ENCODE data around the gene ZNF414. TPM values are rescaled to one million over a fixed set of nuclear protein-coding genes. Genes with fewer than 3 reads are reported as not detected.

ZNF414 gene
- total and polyA plus RNA-seq, 2 experiments from 2014 or later: 50.7 to 64.2 TPM

GRCh38 chr19:8490873-8491272 is 23.1 kb downstream of the ZNF414 start:
- Histone ChIP-seq H3K27me3 (no peaks in the 10 kb centered on the region), H3K9me3 (ENCODE audit: low read depth) (no peaks in the 10 kb centered on the region), H3K4me1 (ENCODE audit: low read depth) (no peaks in the 10 kb centered on the region), H3K4me3 (no peak overlapping the region), H3K27ac (peak overlapping the region; percentile 48), H3K36me3 (peaks cover 30% of the 10 kb centered on the region)
- no peak for DNase-seq (ENCODE audit: low read depth in 1 of 2, low spot score in 1 of 2)
- TF ChIP-seq, protein P1, sequence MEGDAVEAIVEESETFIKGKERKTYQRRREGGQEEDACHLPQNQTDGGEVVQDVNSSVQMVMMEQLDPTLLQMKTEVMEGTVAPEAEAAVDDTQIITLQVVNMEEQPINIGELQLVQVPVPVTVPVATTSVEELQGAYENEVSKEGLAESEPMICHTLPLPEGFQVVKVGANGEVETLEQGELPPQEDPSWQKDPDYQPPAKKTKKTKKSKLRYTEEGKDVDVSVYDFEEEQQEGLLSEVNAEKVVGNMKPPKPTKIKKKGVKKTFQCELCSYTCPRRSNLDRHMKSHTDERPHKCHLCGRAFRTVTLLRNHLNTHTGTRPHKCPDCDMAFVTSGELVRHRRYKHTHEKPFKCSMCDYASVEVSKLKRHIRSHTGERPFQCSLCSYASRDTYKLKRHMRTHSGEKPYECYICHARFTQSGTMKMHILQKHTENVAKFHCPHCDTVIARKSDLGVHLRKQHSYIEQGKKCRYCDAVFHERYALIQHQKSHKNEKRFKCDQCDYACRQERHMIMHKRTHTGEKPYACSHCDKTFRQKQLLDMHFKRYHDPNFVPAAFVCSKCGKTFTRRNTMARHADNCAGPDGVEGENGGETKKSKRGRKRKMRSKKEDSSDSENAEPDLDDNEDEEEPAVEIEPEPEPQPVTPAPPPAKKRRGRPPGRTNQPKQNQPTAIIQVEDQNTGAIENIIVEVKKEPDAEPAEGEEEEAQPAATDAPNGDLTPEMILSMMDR (IDR thresholded peaks at IDR 0.05; ENCODE audit: low read depth, low read length): no peak

DNA sequence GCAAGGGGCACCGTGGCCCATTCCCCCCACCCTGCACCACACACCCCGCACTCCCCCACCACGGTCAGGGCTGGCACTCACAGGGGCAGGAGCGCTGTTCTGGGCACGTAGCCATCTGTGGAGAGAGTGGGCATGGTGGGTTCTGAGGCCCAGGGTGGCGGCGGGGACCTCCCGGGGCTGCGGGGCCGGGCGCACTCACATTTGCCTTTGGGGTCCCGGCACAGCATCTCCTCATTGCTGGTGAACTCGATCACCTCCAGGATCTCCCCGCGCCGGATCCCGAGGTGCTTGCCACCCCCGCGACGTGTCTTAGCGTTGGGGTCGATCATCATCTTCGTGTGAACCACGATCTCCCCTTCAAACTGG is 23.6 kb downstream of the ZNF414 start:
- DNase-seq (ENCODE audit: low read depth in 1 of 2, low spot score in 1 of 2): no peak
- Histone ChIP-seq H3K27me3 (no peaks in the 10 kb centered on the region), H3K9me3 (ENCODE audit: low read depth) (no peaks in the 10 kb centered on the region), H3K4me3 (no peak overlapping the region), H3K27ac (no peak overlapping the region), H3K4me1 (ENCODE audit: low read depth) (no peaks in the 10 kb centered on the region), H3K36me3 (peaks cover 32% of the 10 kb centered on the region)
- TF ChIP-seq, protein P1 (IDR thresholded peaks at IDR 0.05; ENCODE audit: low read depth, low read length): no peak

DNA sequence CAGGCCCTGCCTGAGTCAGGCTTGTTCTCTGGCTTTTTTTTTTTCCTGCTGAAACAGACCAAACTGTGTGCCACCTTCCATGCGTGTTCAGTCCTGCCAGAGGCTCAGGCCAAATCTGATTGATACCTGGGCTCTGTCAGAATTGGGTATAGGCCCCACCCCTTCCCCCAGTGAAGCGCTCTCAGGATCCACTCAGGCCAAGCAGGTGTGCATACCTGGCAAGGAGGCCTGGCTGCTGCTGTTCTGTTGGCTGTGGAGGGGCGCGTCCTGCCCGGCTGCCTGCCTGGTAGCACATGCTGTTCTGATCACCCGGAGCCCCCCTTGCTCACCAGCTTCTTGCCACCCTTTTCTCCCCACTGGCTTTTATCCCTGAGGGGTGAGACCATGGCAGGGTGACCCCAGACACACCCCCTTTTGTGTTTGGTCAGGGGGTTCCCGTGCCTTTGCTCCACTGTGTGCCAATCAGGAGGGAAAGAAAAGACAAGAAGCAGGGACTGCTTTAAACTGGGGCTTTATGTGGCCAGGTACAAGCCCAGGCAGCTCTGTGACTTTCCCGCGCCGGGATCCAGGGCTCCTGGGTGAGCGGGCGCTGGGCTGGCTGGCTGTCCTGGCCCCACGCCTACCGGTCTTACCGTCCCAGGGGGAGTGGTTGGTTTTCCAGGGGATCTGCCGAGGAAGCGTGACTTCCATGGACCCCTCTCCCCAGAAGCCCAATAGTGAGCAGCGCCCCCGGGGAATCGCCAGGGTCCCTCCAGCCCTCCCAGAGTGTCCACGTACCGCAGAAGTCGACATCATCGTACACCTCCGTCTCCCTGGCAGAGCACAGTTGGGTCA is 24.2 kb downstream of the ZNF414 start:
- Histone ChIP-seq H3K9me3 (ENCODE audit: low read depth) (no peaks in the 10 kb centered on the region), H3K36me3 (peaks cover 32% of the 10 kb centered on the region), H3K4me3 (no peak overlapping the region), H3K27ac (no peak overlapping the region), H3K27me3 (no peaks in the 10 kb centered on the region), H3K4me1 (ENCODE audit: low read depth) (no peaks in the 10 kb centered on the region)
- no peak for DNase-seq (ENCODE audit: low read depth in 1 of 2, low spot score in 1 of 2)
- TF ChIP-seq, protein P1 (IDR thresholded peaks at IDR 0.05; ENCODE audit: low read depth, low read length): no peak

- no peak for DNase-seq (ENCODE audit: low read depth in 1 of 2, low spot score in 1 of 2)
- Histone ChIP-seq H3K36me3 (peaks cover 42% of the 10 kb centered on the region), H3K27me3 (no peaks in the 10 kb centered on the region), H3K4me1 (ENCODE audit: low read depth) (no peaks in the 10 kb centered on the region), H3K4me3 (no peak overlapping the region), H3K27ac (no peak overlapping the region), H3K9me3 (ENCODE audit: low read depth) (no peaks in the 10 kb centered on the region)
- TF ChIP-seq, protein P1 (IDR thresholded peaks at IDR 0.05; ENCODE audit: low read depth, low read length): no peak
Observed at GRCh38 chr19:8488365-8488764, 25.6 kb downstream of the ZNF414 start.

DNA sequence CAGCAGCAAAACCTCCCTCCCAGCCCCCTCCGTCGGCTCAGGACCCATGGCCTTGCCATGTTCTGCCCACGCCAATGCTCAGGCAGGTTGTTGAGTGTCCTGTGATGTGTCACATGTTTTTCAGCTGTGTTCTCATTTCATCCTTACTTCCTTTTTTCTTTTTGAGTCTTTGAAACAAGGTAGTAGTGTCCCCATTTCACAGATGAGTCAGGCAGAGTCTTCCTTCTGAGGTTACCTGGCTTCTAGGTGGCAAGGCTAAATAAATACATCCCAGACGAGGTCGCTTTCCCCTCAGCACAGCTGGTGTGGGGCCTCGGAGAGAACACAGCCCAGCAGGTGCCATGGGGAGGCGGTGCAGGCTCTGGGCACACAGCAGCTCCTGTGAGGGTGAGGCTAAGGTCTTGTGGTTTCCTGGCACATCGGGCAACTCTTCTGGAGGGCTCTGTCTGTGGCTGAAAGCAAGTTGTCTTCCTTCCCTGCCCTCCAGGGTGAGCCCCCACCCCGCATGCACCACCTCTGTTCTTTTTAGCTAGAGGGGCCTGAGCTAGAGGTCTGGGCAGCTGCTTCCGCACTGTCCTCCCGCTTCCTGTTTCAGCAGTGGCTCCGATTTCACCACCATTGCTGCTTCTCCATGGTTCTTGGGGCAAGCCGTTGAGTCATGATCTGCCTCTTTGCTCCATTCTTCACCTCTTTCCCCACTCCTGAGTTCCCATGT is 26.7 kb downstream of the ZNF414 start:
- Histone ChIP-seq H3K9me3 (ENCODE audit: low read depth) (no peaks in the 10 kb centered on the region), H3K27ac (peak overlapping the region; percentile 28), H3K36me3 (peaks cover 48% of the 10 kb centered on the region), H3K4me1 (ENCODE audit: low read depth) (no peaks in the 10 kb centered on the region), H3K4me3 (no peak overlapping the region), H3K27me3 (no peaks in the 10 kb centered on the region)
- TF ChIP-seq, protein P1 (IDR thresholded peaks at IDR 0.05; ENCODE audit: low read depth, low read length): no peak
- DNase-seq (ENCODE audit: low read depth in 1 of 2, low spot score in 1 of 2): no peak
